Fibroblast of gingiva (primary cell): ENCODE results near the gene TMPRSS11F.

Experiments
- DNase-seq: peaks from one replicate; pipeline ENCODE4 v3.0.0-alpha.2; 2011; ENCODE audit warnings: low read depth

Gene TMPRSS11F

DNA sequence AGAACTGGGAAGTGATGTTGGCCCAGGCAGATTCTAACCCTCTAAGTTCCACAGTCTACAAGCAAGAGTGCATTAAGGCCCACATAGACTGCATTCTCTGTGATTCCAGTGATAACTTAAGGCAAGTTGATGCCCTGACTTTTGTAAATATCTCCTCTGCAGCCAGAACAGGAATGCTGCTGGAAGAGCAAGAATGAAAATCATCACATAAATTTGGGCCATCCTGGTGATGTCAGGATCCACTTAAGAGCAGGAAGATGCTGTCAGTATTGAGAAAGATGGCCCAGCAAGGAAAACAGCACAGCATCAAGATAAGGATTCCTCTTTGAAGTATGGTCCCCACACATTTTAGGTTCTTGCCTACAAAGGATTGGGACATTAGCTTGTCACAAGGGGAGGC is 52.4 kb downstream of the TMPRSS11F start:
- no peak for DNase-seq

GRCh38 chr4:68076194-68076593 is 53.5 kb downstream of the TMPRSS11F start:
- DNase-seq = no peak

DNA sequence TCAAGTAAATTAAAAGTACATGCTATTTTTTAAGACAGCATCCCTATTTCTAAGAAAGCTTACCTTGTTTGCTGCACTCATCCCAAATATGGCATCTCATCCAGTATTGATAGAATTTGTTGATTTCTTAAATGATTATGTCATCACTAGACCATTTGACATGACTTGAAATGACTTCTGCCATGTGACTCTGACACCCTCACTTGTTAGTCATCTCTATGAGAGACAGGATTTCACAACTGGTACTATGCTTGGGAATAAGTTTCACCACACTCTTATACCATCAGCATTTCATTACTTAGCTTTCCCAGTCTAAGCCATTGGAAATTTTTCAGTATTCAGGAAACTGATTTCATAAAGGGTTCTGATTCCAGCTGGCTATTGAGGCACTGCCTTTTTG is 55.3 kb downstream of the TMPRSS11F start:
- DNase-seq = no peak

GRCh38 chr4:68070302-68070701 is 59.4 kb downstream of the TMPRSS11F start:
- DNase-seq = no peak

DNA sequence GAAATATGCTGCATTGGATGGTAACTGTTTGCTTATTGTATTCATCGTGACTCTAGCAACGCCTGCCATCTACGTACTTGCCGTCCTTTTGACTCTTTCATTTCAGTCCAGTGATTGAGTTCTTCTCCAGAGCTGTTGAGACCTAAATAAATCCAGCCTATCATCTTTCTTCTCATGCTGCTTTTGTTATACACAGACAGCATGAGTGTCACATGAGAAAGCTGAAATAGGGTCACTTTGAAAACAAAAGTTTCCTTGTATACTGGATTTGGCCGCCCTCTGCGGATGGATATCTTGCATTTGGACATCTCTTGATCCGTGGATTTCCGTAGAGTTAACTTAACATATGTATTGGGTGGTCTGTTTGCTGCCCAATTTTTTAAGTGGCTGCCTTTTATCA is 67.2 kb downstream of the TMPRSS11F start:
- no peak for DNase-seq

DNA sequence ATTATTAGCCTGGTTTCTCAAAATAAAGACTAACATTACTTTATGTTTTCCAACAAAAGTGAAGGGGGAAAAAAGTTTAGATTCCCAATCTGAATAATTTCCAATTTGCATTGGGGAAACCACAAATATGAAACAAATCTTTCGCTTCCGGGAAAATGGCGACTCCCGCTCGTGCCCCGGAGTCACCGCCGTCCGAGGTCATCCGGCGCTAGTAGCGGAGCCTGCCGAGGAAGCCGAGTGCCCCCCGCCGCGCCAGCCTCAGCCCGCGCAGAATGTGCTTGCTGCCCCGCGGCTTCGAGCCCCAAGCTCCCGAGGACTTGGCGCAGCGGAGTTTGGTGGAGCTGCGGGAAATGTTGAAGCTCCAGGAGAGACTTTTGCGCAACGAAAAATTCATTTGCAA is 91.4 kb downstream of the TMPRSS11F start:
- no peak for DNase-seq

GRCh38 chr4:68021185-68021584 is 108.5 kb downstream of the TMPRSS11F start:
- DNase-seq = no peak

DNA sequence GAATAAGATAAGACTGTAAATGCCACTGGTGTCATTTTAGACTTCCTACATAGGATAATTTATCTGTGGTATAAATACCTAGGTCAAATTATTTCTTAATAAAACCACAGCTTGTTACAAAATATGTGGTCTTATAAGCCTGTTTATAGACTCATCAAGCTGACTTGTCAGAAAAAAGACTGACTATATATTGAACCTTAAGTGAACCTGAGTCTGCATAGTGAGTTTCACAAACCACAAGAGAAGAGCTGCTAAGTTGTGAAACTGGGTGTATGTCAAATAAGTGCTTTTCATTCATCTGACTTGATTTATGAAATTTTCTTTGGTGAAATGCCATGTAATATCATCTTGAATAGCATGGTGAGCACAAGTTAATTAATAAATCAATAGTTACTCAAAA is 118.0 kb downstream of the TMPRSS11F start:
- DNase-seq = no peak
